ENCODE results near the gene MFSD12. TPM values are rescaled to one million over a fixed set of nuclear protein-coding genes. Genes with fewer than 3 reads are reported as not detected.

MFSD12 gene
- total and polyA plus RNA-seq, 2 of the 8 experiments (the other 6 are each of a cell fraction or from before 2014, with no cell fraction given), result 59.6 to 71.3 TPM

- no peak for TF ChIP-seq CTCF (IDR thresholded peaks at IDR 0.05; ENCODE audit: control extremely low read depth in 1 of 3, insufficient read depth in 1 of 3, low read depth in 1 of 3, low read length in 3 of 3)
- TF ChIP-seq HDAC2 (IDR thresholded peaks at IDR 0.05; ENCODE audit: borderline replicate concordance in 1 of 2, low read depth in 2 of 2, low read length in 2 of 2), result no peak
- TF ChIP-seq RNF2 (IDR thresholded peaks at IDR 0.05; ENCODE audit: borderline replicate concordance, low read depth, low read length, missing control alignments, poor library complexity, severe bottlenecking), result no peak
- no peak for TF ChIP-seq EGR1 (IDR thresholded peaks at IDR 0.05; ENCODE audit: borderline replicate concordance, low read depth, low read length)
Measured at GRCh38 chr19:3551792-3552095, 5.6 kb downstream of the MFSD12 start (continued).

Measured in H1 (cell line).